Activated CD4-positive, alpha-beta T cell treated with anti-CD3 and anti-CD28 coated beads, Interleukin-2, amount 10 ng/mL, durations not matched to agents 24 days and 14 days (primary cell): Measurements from ENCODE around the gene PDE2A. TPM values are rescaled to one million over a fixed set of nuclear protein-coding genes. Genes with fewer than 3 reads are reported as not detected.
A peak's percentile ranks its signal among the peaks of the same experiment; 100 is the strongest.

Experiments
- DNase-seq: peaks from one replicate; pipeline ENCODE4 v3.0.0; 2022
- H3K27ac Mint-ChIP-seq: one replicate; pipeline ENCODE4 v1.8.0; 2022; ENCODE audit warnings: mild to moderate bottlenecking, mixed read lengths
- H3K27me3 Mint-ChIP-seq: one replicate; pipeline ENCODE4 v1.8.0; 2022; ENCODE audit warnings: mixed read lengths
- H3K36me3 Mint-ChIP-seq: one replicate; pipeline ENCODE4 v1.8.0; 2022; ENCODE audit warnings: low read depth, mild to moderate bottlenecking, mixed read lengths
- H3K4me1 Mint-ChIP-seq: one replicate; pipeline ENCODE4 v1.8.0; 2021; ENCODE audit warnings: mixed read lengths
- H3K4me3 Mint-ChIP-seq: one replicate; pipeline ENCODE4 v1.8.0; 2022; ENCODE audit warnings: mild to moderate bottlenecking, moderate library complexity, mixed read lengths
- H3K9me3 Mint-ChIP-seq: one replicate; pipeline ENCODE4 v1.8.0; 2021; ENCODE audit warnings: mixed read lengths
- intact Hi-C: fragments of 100-400 bp; cut with micrococcal nuclease; formaldehyde crosslinking; loops from one replicate; pipeline ENCODE4 v1.15.1; 2023
- total RNA-seq: library from RNA; stranded (reverse); gene quantifications from 2 replicates; pipeline ENCODE4 v1.2.3, GENCODE V29; 2022

The PDE2A gene
- total RNA-seq, 1 donor from 2014 or later, result 0.33 TPM

DNA sequence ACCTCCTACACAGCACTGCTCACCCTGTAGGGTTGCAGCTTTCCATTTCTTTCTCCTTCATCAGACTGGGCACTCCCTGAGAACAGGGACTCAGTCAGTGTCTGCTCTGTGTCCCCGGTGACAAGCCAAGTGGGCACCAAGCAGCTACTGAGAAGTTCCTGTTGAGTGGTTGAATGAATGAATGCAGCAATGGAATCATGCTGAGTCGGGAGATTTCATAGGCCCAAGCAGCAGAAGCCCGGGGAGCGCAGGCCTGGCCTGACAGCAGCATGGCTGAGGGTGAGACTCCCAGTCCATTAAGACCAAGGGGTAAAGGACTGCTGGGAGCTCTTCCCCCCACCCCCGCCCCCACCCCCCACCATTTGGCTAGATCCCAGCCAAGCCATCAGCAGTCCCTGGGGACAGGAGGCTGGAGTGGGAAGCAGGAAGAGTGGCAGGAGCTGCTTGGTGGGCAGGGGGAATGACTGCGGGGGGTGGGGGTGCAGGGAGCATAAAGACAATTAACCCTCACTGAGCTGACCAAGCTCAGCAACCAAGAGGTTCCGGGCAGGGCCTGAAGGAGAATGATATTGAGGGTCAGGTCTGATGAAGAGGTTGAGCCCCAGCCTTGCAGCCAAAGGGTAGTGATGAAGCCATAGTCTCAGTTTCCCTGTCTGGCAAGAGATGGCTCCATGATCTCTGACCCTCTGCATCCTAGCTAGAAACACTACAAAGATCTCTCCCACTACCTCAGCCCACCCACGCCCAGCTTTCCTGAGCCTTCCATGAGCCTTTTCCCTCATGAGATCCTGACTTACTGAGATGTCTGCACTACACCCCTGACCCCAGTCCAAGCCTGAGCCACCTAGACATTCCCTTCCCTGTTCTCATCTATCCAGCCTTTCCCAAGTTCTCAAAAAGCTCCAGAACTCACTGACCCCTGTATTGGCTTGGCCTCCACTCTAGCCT lies 2.8 kb downstream of the PDE2A start:
- Mint-ChIP-seq H3K4me1 (peaks cover 19% of the 10 kb centered on the region), H3K4me3 (no peak overlapping the region), H3K27me3 (peaks cover 58% of the 10 kb centered on the region), H3K27ac (no peak overlapping the region), H3K9me3 (no peaks in the 10 kb centered on the region), H3K36me3 (peaks cover 2% of the 10 kb centered on the region)
- intact Hi-C loops, result no loop called here
- no peak for DNase-seq

- Mint-ChIP-seq H3K4me3 (no peak overlapping the region), H3K27me3 (peaks cover 53% of the 10 kb centered on the region)
- DNase-seq, result no peak
These were observed 4.2 kb downstream of the PDE2A start for GRCh38 chr11:72670041-72670440.

GRCh38 chr11:72669527-72669926 lies 4.7 kb downstream of the PDE2A start:
- Mint-ChIP-seq H3K4me1 (peaks cover 19% of the 10 kb centered on the region), H3K27me3 (peaks cover 49% of the 10 kb centered on the region), H3K4me3 (no peak overlapping the region), H3K36me3 (peaks cover 2% of the 10 kb centered on the region), H3K9me3 (no peaks in the 10 kb centered on the region), H3K27ac (no peak overlapping the region)
- DNase-seq, result no peak
- intact Hi-C loops, result loop anchor here (2.0 kb wide), 1 partner anchor 13 kb away; no protein-coding TSS in a partner anchor

More at GRCh38 chr11:72670041-72670440, 4.2 kb downstream of the PDE2A start:
- Mint-ChIP-seq H3K4me1 (peaks cover 19% of the 10 kb centered on the region), H3K9me3 (no peaks in the 10 kb centered on the region), H3K27ac (no peak overlapping the region), H3K36me3 (peaks cover 2% of the 10 kb centered on the region)
- intact Hi-C loops, result no loop called here

- peak overlapping the region; percentile 14 for H3K4me3 Mint-ChIP-seq
- no peaks in the 10 kb centered on the region for H3K9me3 Mint-ChIP-seq
- H3K27ac Mint-ChIP-seq, result peak overlapping the region; percentile 59
These were observed 5.4 kb downstream of the PDE2A start for GRCh38 chr11:72668629-72669347.

GRCh38 chr11:72665911-72666472 lies 8.2 kb downstream of the PDE2A start:
- Mint-ChIP-seq H3K4me1 (peaks cover 12% of the 10 kb centered on the region), H3K27ac (no peak overlapping the region), H3K36me3 (peaks cover 2% of the 10 kb centered on the region), H3K27me3 (peaks cover 24% of the 10 kb centered on the region), H3K4me3 (no peak overlapping the region), H3K9me3 (no peaks in the 10 kb centered on the region)
- DNase-seq, result no peak
- intact Hi-C loops, result no loop called here

More at GRCh38 chr11:72668629-72669347, 5.4 kb downstream of the PDE2A start:
- intact Hi-C loops, result loop anchor here (2.0 kb wide), 1 partner anchor 14 kb away; no protein-coding TSS in a partner anchor
- Mint-ChIP-seq H3K36me3 (peaks cover 2% of the 10 kb centered on the region), H3K4me1 (peaks cover 17% of the 10 kb centered on the region), H3K27me3 (peaks cover 41% of the 10 kb centered on the region)
- peak; percentile 84 for DNase-seq

DNA sequence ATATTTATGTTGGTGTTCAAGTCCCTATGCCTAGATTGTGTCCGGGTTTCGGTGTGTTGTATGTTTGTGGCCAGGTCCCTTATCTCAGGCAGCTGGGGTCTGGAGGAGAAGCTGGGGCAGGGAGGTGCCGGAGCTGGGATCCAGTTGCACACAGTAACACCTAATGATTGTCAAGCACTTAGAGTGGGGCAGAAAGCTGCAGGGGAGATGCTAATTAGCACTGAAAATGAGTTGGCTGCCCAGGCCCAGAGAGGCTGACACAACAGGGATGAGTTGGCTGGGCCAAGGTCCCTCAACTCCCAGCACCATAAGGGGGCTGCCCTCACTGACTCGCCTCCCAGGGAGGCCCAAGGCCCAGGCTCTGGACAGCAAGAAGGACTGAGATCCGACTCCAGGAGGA lies 12.2 kb downstream of the PDE2A start:
- intact Hi-C loops, result no loop called here
- H3K27me3 Mint-ChIP-seq, result peaks cover 28% of the 10 kb centered on the region

DNA sequence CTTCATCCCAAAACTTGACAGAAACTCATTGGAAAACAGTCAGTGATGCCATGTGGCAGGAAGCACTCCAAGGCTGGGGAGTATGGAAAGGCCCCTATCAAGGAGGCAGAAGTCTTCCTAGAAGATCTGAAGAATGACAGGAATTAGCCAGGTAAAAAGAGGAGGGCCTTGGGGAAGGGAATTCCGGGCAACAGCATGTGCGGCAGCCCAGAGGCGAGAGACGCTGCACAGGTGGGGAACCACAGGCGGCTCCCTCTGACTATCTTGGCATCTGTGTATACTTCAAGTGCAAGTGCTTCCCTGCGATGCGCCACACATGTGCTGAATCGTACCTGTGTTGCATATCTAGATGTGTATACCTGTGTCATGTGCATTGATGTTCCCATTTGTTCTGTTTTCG lies 12.7 kb downstream of the PDE2A start:
- H3K27ac Mint-ChIP-seq, result no peak overlapping the region
- no peaks in the 10 kb centered on the region for H3K36me3 Mint-ChIP-seq
- DNase-seq, result no peak
- intact Hi-C loops, result no loop called here
- no peaks in the 10 kb centered on the region for H3K9me3 Mint-ChIP-seq
- peaks cover 28% of the 10 kb centered on the region for H3K27me3 Mint-ChIP-seq
- no peaks in the 10 kb centered on the region for H3K4me1 Mint-ChIP-seq
- H3K4me3 Mint-ChIP-seq, result no peak overlapping the region

More for the DNA sequence above, 12.2 kb downstream of the PDE2A start:
- Mint-ChIP-seq H3K36me3 (peaks cover under 1% of the 10 kb centered on the region), H3K4me3 (no peak overlapping the region), H3K4me1 (no peaks in the 10 kb centered on the region), H3K27ac (no peak overlapping the region), H3K9me3 (no peaks in the 10 kb centered on the region)
- no peak for DNase-seq

GRCh38 chr11:72658989-72659640 lies 15.1 kb downstream of the PDE2A start:
- H3K4me1 Mint-ChIP-seq, result no peaks in the 10 kb centered on the region
- no peaks in the 10 kb centered on the region for H3K9me3 Mint-ChIP-seq
- H3K27me3 Mint-ChIP-seq, result peaks cover 20% of the 10 kb centered on the region
- no peak for DNase-seq
- intact Hi-C loops, result no loop called here
- no peak overlapping the region for H3K27ac Mint-ChIP-seq
- no peak overlapping the region for H3K4me3 Mint-ChIP-seq
- H3K36me3 Mint-ChIP-seq, result no peaks in the 10 kb centered on the region

DNA sequence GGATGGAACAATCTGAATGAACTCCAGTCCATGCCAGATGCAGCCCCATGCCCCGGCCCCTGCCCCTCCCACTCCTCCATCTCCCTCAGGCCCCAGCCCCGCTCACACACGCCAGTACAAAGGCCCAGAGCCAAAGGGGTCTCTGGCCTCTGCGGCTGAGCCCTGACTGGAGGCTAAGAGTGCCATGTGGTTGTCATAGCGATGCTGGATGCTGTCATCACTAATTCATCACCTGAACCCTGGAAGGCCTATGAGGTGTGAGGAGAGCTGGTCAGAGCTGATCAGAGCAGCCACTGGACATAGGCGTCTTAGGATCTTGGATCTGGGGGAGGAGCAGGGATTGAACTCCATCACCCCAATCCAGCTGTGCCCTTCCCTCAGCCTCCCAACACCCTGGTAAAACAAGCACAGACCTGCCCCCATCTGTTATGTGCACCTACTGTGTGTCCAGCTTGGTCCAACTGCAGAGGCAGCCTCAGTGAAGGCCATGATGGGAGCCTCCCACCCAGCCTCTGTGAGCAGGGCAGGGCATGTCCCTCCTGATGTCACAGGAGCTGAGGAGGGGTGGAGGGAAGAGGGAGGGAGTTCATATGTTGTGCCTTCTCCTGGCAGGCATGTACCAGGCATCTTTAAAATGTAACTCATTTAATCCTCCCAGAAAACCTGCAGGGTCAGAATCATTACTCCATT lies 16.7 kb downstream of the PDE2A start:
- H3K9me3 Mint-ChIP-seq, result no peaks in the 10 kb centered on the region
- no peaks in the 10 kb centered on the region for H3K4me1 Mint-ChIP-seq
- intact Hi-C loops, result no loop called here
- no peaks in the 10 kb centered on the region for H3K36me3 Mint-ChIP-seq
- H3K4me3 Mint-ChIP-seq, result no peak overlapping the region
- no peak for DNase-seq
- no peak overlapping the region for H3K27ac Mint-ChIP-seq
- H3K27me3 Mint-ChIP-seq, result peaks cover 17% of the 10 kb centered on the region

DNA sequence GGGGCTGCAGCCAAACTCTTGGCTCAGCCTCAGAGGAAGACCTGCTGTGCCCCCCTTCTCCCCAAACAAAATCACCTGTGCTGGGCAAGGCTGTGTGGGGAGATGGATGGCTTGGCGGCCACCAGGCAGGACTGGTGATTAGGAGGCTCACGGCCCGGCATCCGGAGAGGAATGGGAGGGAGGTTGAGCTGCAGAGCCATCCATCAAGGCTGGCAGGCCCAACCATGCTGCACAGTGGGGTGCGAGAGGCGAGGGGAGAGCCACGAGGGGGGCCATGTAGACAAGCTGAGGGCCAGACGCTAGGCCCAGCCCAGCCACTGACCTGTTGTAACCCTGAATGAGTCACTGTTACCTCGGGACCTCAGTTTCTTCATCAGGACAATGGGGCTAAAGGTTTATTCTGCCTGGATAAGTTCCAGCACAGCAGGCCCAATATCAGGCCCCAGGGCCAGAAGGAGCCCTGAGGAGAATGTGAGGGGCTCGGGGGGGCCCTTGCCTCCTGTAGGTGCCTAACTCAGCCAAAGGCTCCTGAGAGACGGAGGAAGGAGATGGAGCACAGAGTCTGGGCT lies 18.2 kb downstream of the PDE2A start:
- Mint-ChIP-seq H3K4me1 (no peaks in the 10 kb centered on the region), H3K27ac (no peak overlapping the region), H3K36me3 (no peaks in the 10 kb centered on the region), H3K27me3 (peaks cover 13% of the 10 kb centered on the region), H3K9me3 (no peaks in the 10 kb centered on the region), H3K4me3 (no peak overlapping the region)
- no peak for DNase-seq
- intact Hi-C loops, result no loop called here

DNA sequence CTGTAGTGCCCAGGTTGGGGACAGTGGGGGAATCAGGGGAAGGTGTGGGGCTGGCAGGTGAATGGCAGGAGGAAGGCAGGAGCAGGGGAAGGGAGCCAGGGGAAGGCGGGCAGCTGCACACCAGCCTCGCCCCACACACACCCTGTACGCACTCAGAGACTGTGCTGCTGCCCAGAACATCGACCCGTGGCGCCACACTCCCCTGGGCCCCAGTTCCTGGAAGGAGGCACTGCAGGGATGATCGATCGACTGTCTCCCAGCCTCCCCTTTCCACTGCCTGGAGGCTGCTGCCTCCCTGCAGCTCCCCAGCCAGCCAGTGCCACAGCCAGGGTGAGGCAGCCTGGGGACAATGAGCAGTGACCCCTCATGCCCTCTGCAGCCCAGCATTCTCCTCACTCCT lies 19.2 kb downstream of the PDE2A start:
- intact Hi-C loops, result no loop called here
- Mint-ChIP-seq H3K4me3 (no peak overlapping the region), H3K36me3 (no peaks in the 10 kb centered on the region), H3K27me3 (peaks cover 13% of the 10 kb centered on the region), H3K9me3 (no peaks in the 10 kb centered on the region), H3K27ac (no peak overlapping the region), H3K4me1 (no peaks in the 10 kb centered on the region)
- no peak for DNase-seq

DNA sequence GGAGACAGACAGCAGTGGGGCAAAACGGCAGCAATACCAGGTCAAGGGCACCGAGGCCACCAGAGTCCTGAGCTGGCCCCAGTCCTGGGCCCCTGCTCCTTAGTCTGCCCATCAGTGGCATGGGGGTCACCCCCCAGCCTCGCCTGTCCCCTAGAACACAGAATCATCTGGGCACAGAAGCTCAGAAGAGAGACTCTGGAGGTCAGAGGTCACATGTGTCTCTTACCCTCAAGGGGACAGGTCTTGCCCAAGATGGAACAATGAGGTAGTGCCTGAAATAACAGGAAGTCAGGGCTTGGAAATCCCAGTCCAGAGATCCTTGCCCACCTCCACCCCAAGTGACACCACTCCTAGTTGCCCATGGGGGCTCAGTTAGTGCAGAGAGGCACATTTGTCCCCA lies 20.6 kb downstream of the PDE2A start:
- intact Hi-C loops, result no loop called here
- Mint-ChIP-seq H3K9me3 (no peaks in the 10 kb centered on the region), H3K4me3 (no peak overlapping the region), H3K27me3 (peaks cover 8% of the 10 kb centered on the region), H3K27ac (no peak overlapping the region), H3K36me3 (no peaks in the 10 kb centered on the region), H3K4me1 (no peaks in the 10 kb centered on the region)
- no peak for DNase-seq
